UCSD-AML1 (cell line): Measurements from ENCODE around the gene OGA.

Experiments used
- DNase-seq: peaks from one replicate; lab custom pipeline; 2025; ENCODE audit not compliant: unreplicated experiment; lab: John Stamatoyannopoulos, UW

The OGA gene

DNA sequence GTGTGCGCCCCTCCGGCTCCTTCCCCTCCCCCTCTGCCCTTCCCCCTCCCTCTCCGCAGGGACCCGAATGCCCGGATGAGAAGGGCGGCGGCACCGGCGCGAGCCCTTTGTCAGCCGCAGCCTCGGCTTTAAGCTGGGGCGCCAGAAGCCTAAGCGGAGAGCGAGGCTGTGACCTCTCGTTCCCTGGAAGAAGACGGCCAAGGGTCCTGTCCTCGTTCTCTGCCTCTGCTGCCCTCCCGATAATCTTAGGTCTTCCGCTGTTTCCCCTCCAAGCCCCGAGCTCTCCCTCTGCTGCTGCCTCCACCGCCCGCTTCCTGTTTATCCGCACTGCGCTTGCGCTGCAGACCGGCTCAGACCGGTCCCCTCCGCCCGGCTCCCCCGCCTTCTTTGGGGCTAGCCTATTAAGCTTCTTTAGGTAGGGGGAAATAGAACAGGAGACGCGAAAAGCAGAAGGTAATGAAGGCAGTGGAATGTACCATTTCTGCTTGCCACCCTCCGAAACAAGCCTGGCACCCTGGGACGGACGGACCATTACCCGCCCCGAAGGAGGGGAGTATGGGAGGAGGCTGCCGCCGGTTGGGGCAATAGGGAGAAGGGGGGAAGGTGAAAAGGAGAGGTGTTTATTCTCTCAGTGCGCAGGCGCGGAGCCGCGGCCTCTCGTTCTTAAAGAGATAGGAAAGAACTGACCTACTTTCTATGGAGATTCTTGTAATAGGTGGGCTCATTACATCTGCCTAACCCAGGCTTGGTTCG lies at the start of gene OGA:
Gene OGA, minus strand, starts transcription at position 326 of the 753 bp plus-strand sequence. CDS start 422 bp downstream, outside the sequence.
- DNase-seq, result peak; percentile 100

DNA sequence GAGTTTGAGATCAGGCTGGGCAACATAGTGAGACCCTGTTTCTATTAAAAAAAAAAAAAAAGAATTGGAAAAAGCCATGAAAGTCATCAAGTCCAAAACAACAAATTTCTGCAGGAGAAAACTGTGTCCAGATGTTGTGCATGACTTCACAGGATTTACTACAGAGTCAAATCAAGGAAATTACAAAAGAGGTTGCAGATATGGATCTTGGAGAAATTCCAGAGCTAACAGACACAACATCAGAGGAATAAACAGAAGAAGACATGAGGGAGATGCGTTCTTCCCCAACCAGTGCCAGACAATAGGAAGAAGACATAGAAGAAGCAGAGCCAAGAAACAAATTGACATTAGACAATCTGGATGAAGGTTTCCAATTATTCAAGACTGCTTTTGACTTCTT lies 49.7 kb upstream of the OGA start:
- DNase-seq, result no peak

- DNase-seq, result no peak
These were observed 41.3 kb upstream of the OGA start for GRCh38 chr10:101859530-101859929.

GRCh38 chr10:101858723-101859500 lies 40.7 kb upstream of the OGA start:
- DNase-seq, result no peak

DNA sequence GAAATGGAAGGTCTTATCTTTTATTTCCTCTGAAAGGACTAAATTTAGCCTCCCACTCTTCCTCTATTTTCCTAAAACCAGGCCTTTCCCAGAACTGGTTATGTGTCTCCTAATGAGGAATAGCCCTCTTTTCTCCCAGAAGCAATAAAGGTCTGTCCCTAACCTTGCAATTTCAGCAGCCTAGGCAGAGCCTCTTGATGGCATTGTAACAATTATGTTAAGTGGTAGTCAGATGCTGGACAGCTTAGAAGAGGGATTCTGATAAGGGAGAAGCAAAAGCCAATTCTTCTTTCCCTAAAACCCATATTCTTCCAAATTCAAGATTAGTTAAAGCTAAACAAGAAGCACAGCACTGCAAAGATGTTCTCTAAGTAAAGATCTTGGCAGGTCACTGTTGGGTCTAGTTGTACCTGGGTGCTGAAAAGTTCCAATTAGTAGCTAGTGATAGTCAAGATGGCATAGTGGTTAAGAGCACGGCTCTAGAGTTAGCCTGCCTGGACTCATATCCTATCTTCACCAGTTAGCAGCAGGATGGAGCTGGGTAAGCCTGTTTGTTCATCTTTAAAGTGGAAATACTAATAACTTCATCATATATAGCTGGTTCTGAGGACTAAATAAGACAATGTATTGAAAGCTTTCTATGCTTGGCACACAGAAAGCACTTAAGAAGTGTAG lies 39.7 kb upstream of the OGA start:
- no peak for DNase-seq

- DNase-seq, result no peak
These were observed 38.4 kb upstream of the OGA start for GRCh38 chr10:101856626-101857025.

DNA sequence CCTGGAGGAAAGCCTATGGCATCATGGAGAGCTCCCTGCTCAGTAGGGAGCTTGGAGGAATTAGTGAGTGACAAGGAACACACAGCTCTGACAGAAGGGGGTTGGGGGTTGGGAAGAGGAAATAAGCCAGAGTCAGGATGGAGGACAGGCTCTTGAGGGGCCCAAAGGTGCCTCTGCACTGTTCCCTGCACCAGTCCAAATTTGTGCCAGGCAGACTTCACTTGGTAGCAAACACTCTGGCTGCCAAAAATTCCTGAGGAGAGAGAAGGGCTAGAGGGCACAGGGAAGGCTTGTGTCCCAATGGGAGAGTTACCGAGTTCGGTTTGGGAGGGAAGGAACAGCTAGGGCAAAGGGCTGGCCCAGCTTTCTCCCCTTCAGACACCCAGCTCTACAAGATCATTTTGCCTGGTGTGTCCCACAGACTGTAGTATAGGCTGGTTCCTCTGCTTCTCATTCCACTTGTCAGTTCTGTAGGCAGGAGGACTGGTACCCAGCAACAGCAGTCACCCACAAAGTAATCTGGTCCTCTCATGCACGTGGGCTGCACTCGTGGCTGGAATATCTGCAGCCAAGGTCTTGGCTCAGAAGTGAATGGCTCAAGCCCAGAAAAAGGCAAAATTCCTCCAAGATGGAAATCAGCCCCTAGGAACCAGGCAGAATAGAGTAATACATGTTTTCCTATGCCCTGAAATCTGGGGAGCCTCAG lies 33.3 kb upstream of the OGA start:
- DNase-seq, result no peak

DNA sequence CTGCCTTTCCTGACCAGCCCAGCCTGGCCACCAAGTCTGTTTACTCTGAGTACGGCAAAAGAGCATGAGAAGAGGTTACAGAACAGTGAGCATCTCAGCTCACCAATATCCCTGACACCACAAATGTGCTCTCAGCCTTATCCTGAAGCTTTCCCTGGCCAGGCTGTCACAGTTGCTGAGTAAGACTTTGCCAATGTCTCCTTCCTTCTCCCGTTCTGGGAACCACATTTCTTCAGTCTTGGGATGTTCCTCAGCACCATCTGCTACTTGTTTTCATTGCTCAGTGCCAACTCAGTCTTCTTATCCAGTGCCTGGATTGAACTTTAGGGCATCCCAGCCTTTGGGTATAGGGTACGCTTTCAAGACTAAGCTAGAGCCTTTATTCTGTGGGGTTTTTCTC lies 32.5 kb upstream of the OGA start:
- no peak for DNase-seq

- DNase-seq, result peak; percentile 67
These were observed 30.7 kb upstream of the OGA start for GRCh38 chr10:101848894-101849351.

- DNase-seq, result peak; percentile 42
These were observed 30.2 kb upstream of the OGA start for GRCh38 chr10:101848408-101848807.

- DNase-seq, result no peak
These were observed 27.6 kb upstream of the OGA start for GRCh38 chr10:101845893-101846292.

DNA sequence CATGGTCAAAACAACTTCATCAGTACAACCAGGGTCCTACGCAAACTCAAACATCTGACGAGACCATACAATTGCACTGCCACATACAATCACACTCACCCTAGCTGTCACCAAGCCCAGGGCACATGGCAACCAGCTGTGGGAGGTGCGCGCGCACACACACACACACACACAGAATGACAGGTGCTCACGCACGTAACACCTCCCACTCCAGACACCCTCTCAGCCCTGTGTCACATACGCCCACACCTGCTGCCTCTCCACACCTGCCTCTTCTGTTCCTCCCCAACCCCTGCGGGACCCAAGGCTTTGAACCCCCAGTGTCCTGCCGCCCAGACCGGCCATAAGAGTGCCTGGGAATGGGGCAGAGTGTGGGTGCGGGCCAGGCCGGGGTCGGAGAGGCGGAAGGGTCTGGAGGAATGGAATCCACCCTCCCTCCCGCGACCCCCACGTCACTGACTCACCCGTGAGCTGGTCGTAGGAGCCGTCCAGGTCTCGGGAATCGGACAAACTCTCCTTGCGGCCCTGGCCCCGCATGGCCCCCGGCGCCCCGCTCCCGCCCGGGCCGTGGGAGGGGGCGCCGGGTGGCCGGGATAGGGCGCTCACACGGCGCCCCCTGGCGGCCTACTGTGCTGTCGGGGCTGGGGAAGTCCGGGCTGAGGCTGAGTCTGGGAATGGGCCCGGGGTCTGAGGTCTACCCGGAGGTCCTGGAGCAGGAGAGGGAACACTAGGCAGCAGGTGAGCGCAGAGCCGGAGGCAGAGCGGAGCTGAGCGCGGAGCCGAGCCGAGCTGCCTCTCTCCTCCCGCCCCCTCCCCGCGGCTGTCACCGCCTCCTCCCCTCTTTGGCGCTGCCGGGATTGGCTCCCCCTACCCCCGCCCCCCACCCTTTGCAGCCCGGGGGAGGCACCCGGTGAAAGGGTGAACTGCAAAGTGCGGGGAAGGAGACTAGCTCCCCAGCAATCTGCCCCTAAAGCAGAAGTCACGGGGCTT lies 25.1 kb upstream of the OGA start, which contains the start of gene KCNIP2:
Gene KCNIP2, minus strand, starts transcription at position 769 of the 990 bp plus-strand sequence. Its CDS starts 232 bp downstream, at position 537.
- no peak for DNase-seq

DNA sequence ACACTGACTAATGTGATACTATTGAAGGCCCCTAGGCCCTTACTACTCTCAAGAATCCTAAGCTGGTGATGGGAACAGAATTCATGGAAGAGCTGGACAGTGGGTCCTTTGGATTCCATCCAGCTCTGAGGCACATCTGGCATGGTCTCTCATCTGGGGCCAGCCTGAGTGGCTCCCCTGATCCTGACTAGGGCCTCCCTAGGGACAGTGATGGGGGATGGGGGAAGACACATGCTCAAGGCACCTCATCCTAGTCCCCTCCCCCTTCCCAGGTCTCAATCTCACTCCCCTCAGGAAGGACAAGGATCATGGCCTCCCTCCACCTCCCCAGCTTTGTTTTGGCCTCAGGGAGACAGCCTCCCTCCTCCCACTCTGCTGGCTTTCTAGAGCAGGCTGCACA lies 23.6 kb upstream of the OGA start:
- DNase-seq, result no peak

GRCh38 chr10:101840741-101841453 lies 22.7 kb upstream of the OGA start:
- DNase-seq, result peak; percentile 82

GRCh38 chr10:101840102-101840684 lies 21.9 kb upstream of the OGA start:
- no peak for DNase-seq

DNA sequence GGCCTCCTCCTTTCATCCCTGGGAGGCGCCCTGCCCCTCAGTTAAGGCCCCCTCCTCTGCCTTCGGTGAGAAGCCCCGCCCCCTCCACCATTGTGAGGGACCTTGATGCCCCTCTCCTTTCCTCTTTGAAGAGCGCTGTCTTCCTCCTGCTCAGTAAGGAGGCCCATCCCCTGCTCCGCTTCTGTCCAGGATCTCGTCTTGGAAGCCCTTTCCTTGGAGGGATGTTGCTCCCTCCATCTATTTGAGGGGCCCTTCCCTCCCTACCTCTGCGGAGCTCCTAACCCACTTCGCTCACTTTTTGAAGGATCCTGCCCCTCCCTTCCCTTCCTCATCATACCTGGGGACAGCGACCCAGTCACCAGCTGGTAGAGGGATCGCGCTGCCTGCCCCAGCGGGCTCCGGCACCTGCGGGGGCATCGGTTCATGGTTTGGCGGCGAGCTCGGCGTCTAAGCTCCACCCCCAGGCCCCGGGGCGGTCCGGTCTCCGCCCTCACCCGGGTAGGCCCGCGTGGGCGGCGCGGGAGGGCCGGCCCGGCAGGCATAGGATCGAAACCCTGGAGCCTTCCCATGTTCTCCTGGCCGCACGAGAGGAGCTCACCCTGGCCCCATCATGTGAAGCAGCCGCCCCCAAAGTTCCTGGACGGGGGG lies 21.3 kb upstream of the OGA start:
- no peak for DNase-seq

DNA sequence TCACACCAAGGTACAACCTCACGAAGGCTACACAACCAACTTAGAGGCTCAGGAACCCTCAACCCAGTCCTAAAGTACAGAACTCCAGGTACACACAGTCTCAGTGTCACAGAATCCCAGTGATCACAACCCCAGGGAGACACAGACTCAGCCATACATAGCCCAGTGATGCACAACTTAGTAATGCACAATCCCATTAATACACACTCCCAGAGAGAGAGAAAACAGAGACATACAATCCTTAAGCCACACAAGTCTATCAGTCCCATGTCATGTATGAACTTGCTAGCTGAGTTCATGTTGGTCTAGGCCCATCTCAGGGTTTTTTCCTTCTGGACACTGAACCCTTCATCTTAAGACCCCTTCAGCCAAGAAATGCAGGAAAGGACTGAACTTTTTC lies 20.8 kb upstream of the OGA start:
- DNase-seq, result no peak

GRCh38 chr10:101838416-101838970 lies 20.2 kb upstream of the OGA start:
- no peak for DNase-seq
